HUDEP-2 (cell line): ENCODE results near the gene CYP4F22.
"Not testable (repeated sequence)": the region's sequence is repeated elsewhere in the genome, so short reads cannot be mapped to it uniquely, and the experiment has no call there.

Experiments used
- DNase-seq, 76 experiments: peaks; one replicate each; lab custom pipeline; 2025; ENCODE audit not compliant: unreplicated experiment in 76 of 76; lab: John Stamatoyannopoulos, UW

CYP4F22 gene

GRCh38 chr19:15564534-15565168 lies 56.3 kb downstream of the CYP4F22 start:
- no peak for DNase-seq

GRCh38 chr19:15570420-15570819 lies 62.1 kb downstream of the CYP4F22 start:
- no peak for DNase-seq

GRCh38 chr19:15575406-15575805 lies 67.1 kb downstream of the CYP4F22 start:
- DNase-seq, result no peak

- no peak for DNase-seq
Observed at GRCh38 chr19:15576526-15577156, 68.3 kb downstream of the CYP4F22 start.

- DNase-seq, result no peak
Observed at GRCh38 chr19:15577184-15577771, 69.0 kb downstream of the CYP4F22 start.

GRCh38 chr19:15583346-15583745 lies 75.0 kb downstream of the CYP4F22 start:
- DNase-seq, result no peak

GRCh38 chr19:15584095-15584494 lies 75.8 kb downstream of the CYP4F22 start:
- DNase-seq, result no peak

GRCh38 chr19:15584541-15585115 lies 76.3 kb downstream of the CYP4F22 start:
- DNase-seq, result peak in 63 of 76 experiments; percentile 6 to 82 (median 54)

- DNase-seq, result no peak
Observed at GRCh38 chr19:15587663-15588062, 79.3 kb downstream of the CYP4F22 start.

- DNase-seq, result no peak
Observed at GRCh38 chr19:15588265-15588664, 79.9 kb downstream of the CYP4F22 start.

GRCh38 chr19:15589760-15590451 lies 81.6 kb downstream of the CYP4F22 start:
- no peak for DNase-seq

- no peak for DNase-seq
Observed at GRCh38 chr19:15591796-15592195, 83.5 kb downstream of the CYP4F22 start.

- not testable (repeated sequence) for DNase-seq
Observed at GRCh38 chr19:15592506-15592905, 84.2 kb downstream of the CYP4F22 start.

GRCh38 chr19:15593766-15594165 lies 85.4 kb downstream of the CYP4F22 start:
- not testable (repeated sequence) for DNase-seq

GRCh38 chr19:15595069-15595468 lies 86.7 kb downstream of the CYP4F22 start:
- no peak for DNase-seq
